ENCODE data around the gene ZNF787. TPM values are rescaled to one million over a fixed set of nuclear protein-coding genes. Genes with fewer than 3 reads are reported as not detected.

The ZNF787 gene
- polyA plus RNA-seq, 3 donors, result 1.2 to 16.2 (median 1.8) TPM

GRCh38 chr19:56110515-56111448 is 10.3 kb downstream of the ZNF787 start:
- Histone ChIP-seq H4K20me1 (ENCODE audit: insufficient read depth, low read length) (peaks cover 100% of the 10 kb centered on the region), H3K4me2 (replicated peaks; ENCODE audit: extremely low read depth, low read length, poor library complexity, severe bottlenecking) (peak overlapping the region; percentile 60), H3K27ac (ENCODE audit: low read depth in 1 of 2, low read length in 2 of 2) (peak overlapping the region; percentile 65 to 78), H3K9me3 (replicated peaks in 1 of 2; ENCODE audit: control insufficient read depth in 1 of 2, insufficient read depth in 1 of 2, low read length in 2 of 2) (no peaks in the 10 kb centered on the region), H3K4me1 (ENCODE audit: control insufficient read depth in 1 of 2, insufficient read depth in 2 of 2, low read length in 2 of 2) (peaks cover 63 to 92% of the 10 kb centered on the region in 2 donors), H2AFZ (ENCODE audit: insufficient read depth, low read depth, low read length, poor library complexity, severe bottlenecking) (no peak overlapping the region), H3K9ac (ENCODE audit: insufficient read depth, low read length, poor library complexity, severe bottlenecking) (peak overlapping the region; percentile 29), H3K4me3 (replicated peaks in 1 of 3; ENCODE audit: low read depth in 2 of 3, low read length in 3 of 3) (peak overlapping the region in 1 of 3 experiments; percentile 66), H3K36me3 (replicated peaks in 1 of 2; ENCODE audit: control insufficient read depth in 1 of 2, insufficient read depth in 2 of 2, low read length in 2 of 2) (peaks cover 5 to 20% of the 10 kb centered on the region in 2 donors), H3K27me3 (ENCODE audit: control insufficient read depth in 2 of 2, insufficient read depth in 2 of 2, low read length in 2 of 2) (no peaks in the 10 kb centered on the region), H3K79me2 (ENCODE audit: insufficient read depth, low read length) (peaks cover 100% of the 10 kb centered on the region)
- WGBS (ENCODE audit: insufficient coverage), result 26% methylated on average over 4 of the region's 12 CpGs
- no peak for TF ChIP-seq CTCF (IDR thresholded peaks at IDR 0.05)
- H3K27ac Mint-ChIP-seq, result peak overlapping the region; percentile 77 to 90 (median 84)
- intact Hi-C loops (cut with micrococcal nuclease), result loop anchor here in 1 of 2 donors (1.0 kb wide), 1 partner anchor 10 kb away; no protein-coding TSS in a partner anchor
- peaks cover 0 to 4% (median 0%) of the 10 kb centered on the region in 3 donors for H3K27me3 Mint-ChIP-seq (ENCODE audit: low read depth in 3 of 3)
- H3K9me3 Mint-ChIP-seq, result no peaks in the 10 kb centered on the region
- H3K4me3 Mint-ChIP-seq, result no peak overlapping the region
- H3K4me1 Mint-ChIP-seq, result peaks cover 90% of the 10 kb centered on the region
- H3K36me3 Mint-ChIP-seq, result peaks cover 24 to 40% of the 10 kb centered on the region in 2 donors
- peak in 1 of 3 donors; percentile 8 for DNase-seq

GRCh38 chr19:56109226-56109625 is 11.9 kb downstream of the ZNF787 start:
- peak overlapping the region in 2 of 7 donors; percentile 14 to 50 for H3K27ac Mint-ChIP-seq
- intact Hi-C loops (cut with micrococcal nuclease), result loop anchor here in 1 of 2 donors (10.0 kb wide), 1 partner anchor 46 kb away; no protein-coding TSS in a partner anchor
- peaks cover 0 to 6% (median 0%) of the 10 kb centered on the region in 3 donors for H3K27me3 Mint-ChIP-seq (ENCODE audit: low read depth in 3 of 3)
- Histone ChIP-seq H3K9me3 (replicated peaks in 1 of 2; ENCODE audit: control insufficient read depth in 1 of 2, insufficient read depth in 1 of 2, low read length in 2 of 2) (no peaks in the 10 kb centered on the region), H4K20me1 (ENCODE audit: insufficient read depth, low read length) (peaks cover 99% of the 10 kb centered on the region), H3K4me2 (replicated peaks; ENCODE audit: extremely low read depth, low read length, poor library complexity, severe bottlenecking) (peak overlapping the region; percentile 10), H3K4me3 (replicated peaks in 1 of 3; ENCODE audit: low read depth in 2 of 3, low read length in 3 of 3) (no peak overlapping the region), H3K9ac (ENCODE audit: insufficient read depth, low read length, poor library complexity, severe bottlenecking) (no peak overlapping the region), H3K4me1 (ENCODE audit: control insufficient read depth in 1 of 2, insufficient read depth in 2 of 2, low read length in 2 of 2) (peaks cover 64 to 84% of the 10 kb centered on the region in 2 donors), H2AFZ (ENCODE audit: insufficient read depth, low read depth, low read length, poor library complexity, severe bottlenecking) (no peak overlapping the region), H3K27me3 (ENCODE audit: control insufficient read depth in 2 of 2, insufficient read depth in 2 of 2, low read length in 2 of 2) (no peaks in the 10 kb centered on the region), H3K36me3 (replicated peaks in 1 of 2; ENCODE audit: control insufficient read depth in 1 of 2, insufficient read depth in 2 of 2, low read length in 2 of 2) (peaks cover 5 to 15% of the 10 kb centered on the region in 2 donors), H3K79me2 (ENCODE audit: insufficient read depth, low read length) (peaks cover 100% of the 10 kb centered on the region), H3K27ac (ENCODE audit: low read depth in 1 of 2, low read length in 2 of 2) (peak overlapping the region in 1 of 2 donors; percentile 78)
- TF ChIP-seq CTCF (IDR thresholded peaks at IDR 0.05), result no peak
- H3K4me1 Mint-ChIP-seq, result peaks cover 83% of the 10 kb centered on the region
- H3K9me3 Mint-ChIP-seq, result no peaks in the 10 kb centered on the region
- no peak overlapping the region for H3K4me3 Mint-ChIP-seq
- WGBS (ENCODE audit: insufficient coverage), result 38% methylated on average over 9 of the region's 13 CpGs
- peaks cover 15 to 25% of the 10 kb centered on the region in 2 donors for H3K36me3 Mint-ChIP-seq
- no peak for DNase-seq

Measured in CD14-positive monocyte (primary cell).